ENCODE results near the gene HIPK2. TPM values are rescaled to one million over a fixed set of nuclear protein-coding genes. Genes with fewer than 3 reads are reported as not detected.
A peak's percentile ranks its signal among the peaks of the same experiment; 100 is the strongest.

HIPK2 gene
- polyA plus RNA-seq, 3 donors, result 1.6 to 12.1 (median 3.0) TPM

DNA sequence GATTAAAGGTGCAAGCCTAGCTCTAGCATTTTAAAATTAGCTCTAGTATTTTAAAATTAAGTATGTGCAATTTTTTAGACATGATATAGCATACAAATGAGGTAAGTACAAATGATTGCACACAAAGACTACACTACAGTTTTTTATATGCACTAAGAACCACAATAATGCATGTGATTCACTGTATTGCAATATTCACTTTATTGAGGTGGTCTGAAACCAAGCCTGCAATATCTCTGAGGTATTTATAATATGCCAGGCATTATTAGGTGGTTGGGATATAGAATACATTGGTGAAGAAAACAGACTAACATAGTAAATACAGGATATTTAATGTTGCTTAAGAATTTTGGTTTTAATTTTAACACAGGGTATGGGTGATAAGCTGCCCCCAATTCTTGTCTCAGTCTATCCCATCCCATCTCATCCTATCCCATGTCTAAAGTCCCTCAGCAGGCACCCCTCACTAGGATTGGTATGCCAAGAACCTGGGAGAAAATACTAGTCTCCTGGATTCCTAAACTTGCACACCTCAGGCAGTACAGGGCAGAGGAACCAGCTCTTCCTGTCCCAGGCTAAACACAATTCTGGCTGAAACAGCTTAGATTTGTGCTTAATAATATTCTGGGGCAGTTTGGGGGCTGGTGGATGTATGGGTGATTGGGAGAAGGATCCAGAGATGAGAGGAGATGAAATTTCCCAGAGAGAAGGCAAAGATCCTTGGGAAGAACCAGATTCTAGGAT, 90.4 kb downstream of the HIPK2 start:
- Mint-ChIP-seq H3K27me3 (ENCODE audit: low read depth in 3 of 3) (peaks cover 0 to 6% (median 0%) of the 10 kb centered on the region in 3 donors), H3K27ac (peak overlapping the region in 1 of 7 donors; percentile 79), H3K36me3 (peaks cover 57 to 68% of the 10 kb centered on the region in 2 donors), H3K4me3 (no peak overlapping the region), H3K9me3 (peaks cover 0 to 16% (median 10%) of the 10 kb centered on the region in 7 donors), H3K4me1 (peaks cover 23% of the 10 kb centered on the region)
- Histone ChIP-seq H3K79me2 (ENCODE audit: insufficient read depth, low read length) (peaks cover 36% of the 10 kb centered on the region), H3K4me2 (replicated peaks; ENCODE audit: extremely low read depth, low read length, poor library complexity, severe bottlenecking) (no peak overlapping the region), H3K4me1 (ENCODE audit: control insufficient read depth in 1 of 2, insufficient read depth in 2 of 2, low read length in 2 of 2) (peaks cover 12 to 14% of the 10 kb centered on the region in 2 donors), H3K36me3 (replicated peaks in 1 of 2; ENCODE audit: control insufficient read depth in 1 of 2, insufficient read depth in 2 of 2, low read length in 2 of 2) (peaks cover 19 to 73% of the 10 kb centered on the region in 2 donors), H3K4me3 (replicated peaks in 1 of 3; ENCODE audit: low read depth in 2 of 3, low read length in 3 of 3) (no peak overlapping the region), H4K20me1 (ENCODE audit: insufficient read depth, low read length) (no peaks in the 10 kb centered on the region), H3K27me3 (ENCODE audit: control insufficient read depth in 2 of 2, insufficient read depth in 2 of 2, low read length in 2 of 2) (no peaks in the 10 kb centered on the region), H3K9ac (ENCODE audit: insufficient read depth, low read length, poor library complexity, severe bottlenecking) (no peak overlapping the region), H2AFZ (ENCODE audit: insufficient read depth, low read depth, low read length, poor library complexity, severe bottlenecking) (no peak overlapping the region), H3K27ac (ENCODE audit: low read depth in 1 of 2, low read length in 2 of 2) (no peak overlapping the region), H3K9me3 (replicated peaks in 1 of 2; ENCODE audit: control insufficient read depth in 1 of 2, insufficient read depth in 1 of 2, low read length in 2 of 2) (no peaks in the 10 kb centered on the region)
- no peak for DNase-seq
- TF ChIP-seq, protein P1, sequence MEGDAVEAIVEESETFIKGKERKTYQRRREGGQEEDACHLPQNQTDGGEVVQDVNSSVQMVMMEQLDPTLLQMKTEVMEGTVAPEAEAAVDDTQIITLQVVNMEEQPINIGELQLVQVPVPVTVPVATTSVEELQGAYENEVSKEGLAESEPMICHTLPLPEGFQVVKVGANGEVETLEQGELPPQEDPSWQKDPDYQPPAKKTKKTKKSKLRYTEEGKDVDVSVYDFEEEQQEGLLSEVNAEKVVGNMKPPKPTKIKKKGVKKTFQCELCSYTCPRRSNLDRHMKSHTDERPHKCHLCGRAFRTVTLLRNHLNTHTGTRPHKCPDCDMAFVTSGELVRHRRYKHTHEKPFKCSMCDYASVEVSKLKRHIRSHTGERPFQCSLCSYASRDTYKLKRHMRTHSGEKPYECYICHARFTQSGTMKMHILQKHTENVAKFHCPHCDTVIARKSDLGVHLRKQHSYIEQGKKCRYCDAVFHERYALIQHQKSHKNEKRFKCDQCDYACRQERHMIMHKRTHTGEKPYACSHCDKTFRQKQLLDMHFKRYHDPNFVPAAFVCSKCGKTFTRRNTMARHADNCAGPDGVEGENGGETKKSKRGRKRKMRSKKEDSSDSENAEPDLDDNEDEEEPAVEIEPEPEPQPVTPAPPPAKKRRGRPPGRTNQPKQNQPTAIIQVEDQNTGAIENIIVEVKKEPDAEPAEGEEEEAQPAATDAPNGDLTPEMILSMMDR (IDR thresholded peaks at IDR 0.05), result no peak
- intact Hi-C loops (cut with micrococcal nuclease), result no loop called here

GRCh38 chr7:139683137-139683921, 94.5 kb downstream of the HIPK2 start:
- H3K4me3 ChIP-seq (replicated peaks in 1 of 3; ENCODE audit: low read depth in 2 of 3, low read length in 3 of 3), result no peak overlapping the region
- 93% methylated on average over 16 of the region's 16 CpGs for WGBS (ENCODE audit: insufficient coverage)
- H3K79me2 ChIP-seq (ENCODE audit: insufficient read depth, low read length), result peaks cover 41% of the 10 kb centered on the region
- H3K4me3 Mint-ChIP-seq, result no peak overlapping the region
- no peaks in the 10 kb centered on the region for H3K9me3 ChIP-seq (replicated peaks in 1 of 2; ENCODE audit: control insufficient read depth in 1 of 2, insufficient read depth in 1 of 2, low read length in 2 of 2)
- peak overlapping the region; percentile 17 for H3K9ac ChIP-seq (ENCODE audit: insufficient read depth, low read length, poor library complexity, severe bottlenecking)
- peaks cover 38 to 40% of the 10 kb centered on the region in 2 donors for H3K4me1 ChIP-seq (ENCODE audit: control insufficient read depth in 1 of 2, insufficient read depth in 2 of 2, low read length in 2 of 2)
- H3K27ac Mint-ChIP-seq, result peak overlapping the region; percentile 13 to 96 (median 85)
- peak overlapping the region in 1 of 2 donors; percentile 91 for H3K27ac ChIP-seq (ENCODE audit: low read depth in 1 of 2, low read length in 2 of 2)
- intact Hi-C loops (cut with micrococcal nuclease), result loop anchor here (5.0 kb wide), 1 partner anchor 36 kb away; no protein-coding TSS in a partner anchor
- no peak for DNase-seq
- no peak overlapping the region for H3K4me2 ChIP-seq (replicated peaks; ENCODE audit: extremely low read depth, low read length, poor library complexity, severe bottlenecking)
- peaks cover 0 to 16% (median 10%) of the 10 kb centered on the region in 7 donors for H3K9me3 Mint-ChIP-seq
- peaks cover 4 to 37% of the 10 kb centered on the region in 2 donors for H3K36me3 ChIP-seq (replicated peaks in 1 of 2; ENCODE audit: control insufficient read depth in 1 of 2, insufficient read depth in 2 of 2, low read length in 2 of 2)
- peaks cover 49% of the 10 kb centered on the region for H3K4me1 Mint-ChIP-seq
- H2AFZ ChIP-seq (ENCODE audit: insufficient read depth, low read depth, low read length, poor library complexity, severe bottlenecking), result no peak overlapping the region
- H4K20me1 ChIP-seq (ENCODE audit: insufficient read depth, low read length), result no peaks in the 10 kb centered on the region
- H3K27me3 ChIP-seq (ENCODE audit: control insufficient read depth in 2 of 2, insufficient read depth in 2 of 2, low read length in 2 of 2), result no peaks in the 10 kb centered on the region
- TF ChIP-seq, protein P1 (IDR thresholded peaks at IDR 0.05), result no peak
- peaks cover 42 to 60% of the 10 kb centered on the region in 2 donors for H3K36me3 Mint-ChIP-seq
- peaks cover 0 to 5% (median 0%) of the 10 kb centered on the region in 3 donors for H3K27me3 Mint-ChIP-seq (ENCODE audit: low read depth in 3 of 3)

Measured in CD14-positive monocyte (primary cell).